GM19455 (cell line): ENCODE measurements around the gene RETREG1.
"Not testable (repeated sequence)": the region's sequence is repeated elsewhere in the genome, so short reads cannot be mapped to it uniquely, and the experiment has no call there.

Experiments used
- ATAC-seq: cut with Tn5 transposase; IDR thresholded peaks from one replicate; pipeline ENCODE4 v1.9.1; 2021; ENCODE audit not compliant: unreplicated experiment

Gene RETREG1, protein sequence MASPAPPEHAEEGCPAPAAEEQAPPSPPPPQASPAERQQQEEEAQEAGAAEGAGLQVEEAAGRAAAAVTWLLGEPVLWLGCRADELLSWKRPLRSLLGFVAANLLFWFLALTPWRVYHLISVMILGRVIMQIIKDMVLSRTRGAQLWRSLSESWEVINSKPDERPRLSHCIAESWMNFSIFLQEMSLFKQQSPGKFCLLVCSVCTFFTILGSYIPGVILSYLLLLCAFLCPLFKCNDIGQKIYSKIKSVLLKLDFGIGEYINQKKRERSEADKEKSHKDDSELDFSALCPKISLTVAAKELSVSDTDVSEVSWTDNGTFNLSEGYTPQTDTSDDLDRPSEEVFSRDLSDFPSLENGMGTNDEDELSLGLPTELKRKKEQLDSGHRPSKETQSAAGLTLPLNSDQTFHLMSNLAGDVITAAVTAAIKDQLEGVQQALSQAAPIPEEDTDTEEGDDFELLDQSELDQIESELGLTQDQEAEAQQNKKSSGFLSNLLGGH

DNA sequence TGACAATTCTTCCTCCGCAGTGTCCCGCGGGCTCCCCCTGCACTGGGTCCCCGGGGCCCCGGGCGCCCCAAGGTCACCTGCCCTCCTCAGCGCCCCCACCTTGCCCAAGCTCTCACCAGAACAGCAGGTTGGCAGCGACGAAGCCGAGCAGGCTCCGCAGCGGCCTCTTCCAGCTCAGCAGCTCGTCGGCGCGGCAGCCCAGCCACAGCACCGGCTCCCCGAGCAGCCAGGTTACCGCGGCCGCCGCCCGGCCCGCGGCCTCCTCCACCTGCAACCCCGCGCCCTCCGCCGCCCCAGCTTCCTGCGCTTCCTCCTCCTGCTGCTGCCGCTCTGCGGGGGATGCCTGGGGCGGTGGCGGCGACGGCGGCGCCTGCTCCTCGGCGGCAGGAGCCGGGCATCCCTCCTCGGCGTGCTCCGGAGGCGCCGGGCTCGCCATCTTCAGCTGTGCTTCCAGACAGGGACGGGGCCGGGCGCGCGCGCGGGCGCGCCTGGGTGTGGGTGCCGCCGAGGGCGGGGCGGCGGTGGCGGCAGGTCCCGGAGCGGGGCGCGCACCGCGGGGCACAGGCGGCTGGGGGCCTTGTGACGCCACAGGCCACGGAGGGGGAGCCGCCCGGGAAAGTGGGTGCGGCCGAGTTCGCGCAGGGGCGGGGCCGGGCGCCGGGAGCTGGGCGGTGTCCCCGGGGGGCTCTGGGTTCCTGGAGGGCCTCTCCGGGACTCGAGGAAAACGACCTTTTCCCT, at the start of gene RETREG1:
TSS of gene RETREG1 (minus strand) at position 462 of the 738 bp plus-strand sequence. CDS start at position 436, 26 bp downstream.
- peak; percentile 69 for ATAC-seq

DNA sequence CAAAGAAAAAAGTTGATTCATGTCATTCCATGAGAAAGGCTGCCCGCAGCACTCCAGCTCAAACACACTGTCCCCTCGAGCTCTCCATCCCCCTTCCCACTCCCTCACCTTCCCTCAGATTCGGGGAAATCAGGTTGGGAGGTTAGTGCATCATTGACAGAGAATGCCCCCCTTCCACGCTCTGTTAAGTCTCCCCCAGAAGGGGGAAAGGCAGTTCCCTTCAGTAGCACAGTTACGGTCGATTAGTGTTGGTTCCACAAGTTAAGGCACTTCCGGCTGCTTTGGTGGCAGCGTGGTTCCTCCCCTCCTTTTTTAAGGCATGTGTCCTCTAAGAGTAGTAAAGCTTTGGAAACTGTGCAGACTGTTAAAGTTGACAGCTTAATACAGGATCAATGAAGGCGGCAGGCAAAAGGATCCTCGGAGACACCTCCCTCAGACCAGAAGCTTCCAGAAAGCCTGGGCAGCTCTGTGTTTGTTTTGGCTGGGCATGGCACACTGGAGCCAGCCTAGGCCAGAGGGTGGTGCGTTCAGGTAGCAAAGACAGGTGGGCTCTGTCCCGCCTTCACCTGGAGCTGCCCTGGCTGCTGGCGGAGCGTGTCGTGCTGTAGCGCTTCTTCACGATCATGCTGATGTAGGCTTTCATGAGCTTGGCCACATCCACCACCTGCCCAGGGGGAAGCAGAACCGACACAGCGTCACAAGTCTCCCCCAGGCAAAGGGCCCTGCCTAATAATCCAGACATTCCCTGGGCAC, 49.5 kb upstream of the RETREG1 start:
- no peak for ATAC-seq

DNA sequence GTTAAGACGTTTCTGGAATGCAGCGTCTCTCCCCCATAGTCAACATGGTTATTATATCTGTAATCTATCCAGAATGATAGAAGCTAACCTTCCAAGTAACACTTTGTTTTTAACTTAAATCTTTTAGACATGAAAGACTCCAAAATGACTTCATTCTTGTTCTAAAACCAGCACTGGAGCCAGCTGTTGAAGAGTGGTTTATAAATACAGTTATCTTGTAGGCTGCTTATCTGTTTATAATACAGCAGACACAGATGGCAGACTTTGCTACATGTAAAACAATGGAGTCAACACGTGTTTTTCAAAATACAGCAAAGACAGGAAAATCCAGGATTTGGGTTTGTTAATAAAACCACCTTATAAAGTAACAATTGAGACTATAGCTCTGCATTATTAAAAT, 48.8 kb upstream of the RETREG1 start:
- no peak for ATAC-seq

DNA sequence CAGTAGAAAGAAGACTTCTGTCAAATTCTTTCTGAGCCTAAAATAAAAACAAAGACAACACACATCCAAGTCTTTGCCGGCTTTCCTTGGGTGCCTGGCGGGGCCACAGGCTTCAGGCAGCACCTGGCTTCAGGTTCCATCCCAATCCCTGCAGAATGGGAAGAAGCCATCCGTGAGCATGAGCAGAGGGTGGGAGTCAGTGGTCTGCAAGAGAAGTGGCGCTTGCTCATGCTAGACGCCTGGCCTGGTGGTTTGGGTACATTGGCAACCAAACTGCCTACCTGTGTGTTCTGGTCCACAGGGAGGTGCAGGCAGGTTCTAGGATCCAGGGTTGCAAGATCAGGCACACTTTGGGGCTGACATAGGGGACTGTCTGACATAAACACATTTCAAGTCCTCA, 47.6 kb upstream of the RETREG1 start:
- no peak for ATAC-seq

DNA sequence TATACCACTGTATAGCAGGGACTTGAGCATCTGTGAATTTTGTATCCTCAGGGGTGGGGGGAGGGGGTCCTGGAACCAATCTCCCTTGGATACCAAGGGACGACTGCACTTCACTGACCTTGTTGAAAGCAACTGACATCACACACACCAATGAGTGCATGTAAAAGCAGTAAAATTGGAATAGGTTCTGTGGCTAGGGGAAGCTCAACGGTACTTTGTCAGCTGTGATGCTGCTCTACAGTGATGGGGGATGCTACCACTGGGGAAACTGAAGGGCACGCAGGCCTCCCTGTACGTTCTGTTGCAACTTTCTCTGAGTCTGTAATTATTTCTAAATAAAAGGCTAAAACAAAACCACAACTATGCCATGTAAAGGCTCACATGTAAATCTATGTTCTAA, 47.0 kb upstream of the RETREG1 start:
- ATAC-seq: no peak

DNA sequence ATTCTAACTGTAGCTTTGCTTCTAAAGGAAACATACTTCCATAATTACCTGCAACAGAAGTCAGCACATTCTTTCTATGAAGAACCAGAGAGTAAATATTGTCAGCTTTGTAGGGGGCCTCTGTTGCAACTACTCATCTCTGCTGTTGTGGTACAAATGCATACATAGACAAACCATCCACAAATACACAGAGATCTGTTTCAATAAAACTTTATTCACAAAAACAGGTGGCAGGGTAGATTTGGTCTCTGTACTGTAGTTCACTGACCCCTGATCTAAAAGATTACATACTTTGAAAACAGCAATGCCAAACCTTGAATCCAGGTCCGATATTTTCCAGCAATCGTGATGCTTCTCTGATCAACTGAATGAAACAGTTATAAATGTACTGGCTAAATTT, 44.9 kb upstream of the RETREG1 start:
- no peak for ATAC-seq

DNA sequence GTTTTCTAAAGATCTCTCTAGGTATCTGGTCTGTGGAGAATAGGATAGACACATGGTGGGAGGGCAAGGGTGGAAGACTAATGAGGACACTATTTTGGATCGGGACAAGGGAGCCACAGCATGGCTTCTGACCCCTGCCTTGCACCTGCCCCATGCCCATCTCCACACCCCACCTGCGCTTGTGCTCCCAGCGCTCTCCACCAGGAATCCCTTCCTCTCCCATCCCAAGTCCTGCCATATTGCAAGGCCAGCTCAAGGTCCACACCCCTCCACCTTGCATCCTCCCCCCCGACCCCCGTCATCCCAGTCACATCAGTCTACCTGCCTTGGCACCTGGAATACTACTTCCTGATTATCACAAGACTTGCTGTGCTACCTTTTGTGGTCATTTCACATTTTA, 44.2 kb upstream of the RETREG1 start:
- no peak for ATAC-seq

DNA sequence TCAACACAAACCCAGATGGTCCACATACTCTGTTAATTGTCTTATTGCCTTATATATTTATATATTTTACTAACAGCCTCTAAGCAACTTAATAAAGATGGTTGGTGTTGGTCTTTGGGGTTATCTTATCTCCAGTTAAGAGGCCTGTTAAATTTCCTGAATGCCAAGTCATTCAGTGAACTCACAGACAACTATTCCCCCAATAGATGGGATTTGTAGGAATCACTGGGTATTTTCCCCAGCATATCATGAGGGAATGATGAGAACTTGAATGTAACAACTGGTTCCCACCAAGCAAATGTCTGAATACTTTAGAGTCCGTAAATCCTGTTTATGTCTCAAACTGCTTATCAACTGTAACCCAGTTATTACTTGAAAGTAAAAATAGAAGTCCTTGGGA, 42.7 kb upstream of the RETREG1 start:
- ATAC-seq: no peak

DNA sequence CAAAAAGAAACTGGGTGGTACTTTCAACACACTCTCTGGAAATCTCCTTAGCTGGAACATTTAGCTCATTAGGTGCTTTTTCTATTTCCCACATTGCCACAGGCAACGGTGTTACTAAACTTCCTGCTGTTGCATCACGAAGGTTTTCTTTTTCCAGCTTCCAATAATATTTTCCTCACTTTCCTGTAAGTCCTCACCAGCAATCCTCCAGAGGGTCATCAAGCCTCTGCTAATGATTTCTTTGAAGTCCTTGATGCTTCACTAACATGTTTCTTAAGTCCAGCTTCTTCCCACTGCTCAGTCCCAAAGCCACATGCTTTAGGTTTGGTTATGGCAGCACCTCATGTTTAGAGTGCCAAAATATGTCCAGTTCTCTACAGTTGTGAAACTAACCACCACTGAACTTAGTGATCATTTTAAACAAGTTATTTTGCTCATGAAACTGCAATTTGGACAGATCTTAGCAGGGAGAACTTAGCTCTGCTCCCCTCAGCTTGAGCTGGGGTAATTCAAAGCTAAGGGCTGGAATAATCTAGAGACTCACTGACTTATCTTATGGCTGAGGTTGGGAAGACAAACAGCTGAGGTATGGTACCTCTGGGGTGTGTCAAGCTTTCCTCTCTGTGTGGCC, 39.9 kb upstream of the RETREG1 start:
- no peak for ATAC-seq

DNA sequence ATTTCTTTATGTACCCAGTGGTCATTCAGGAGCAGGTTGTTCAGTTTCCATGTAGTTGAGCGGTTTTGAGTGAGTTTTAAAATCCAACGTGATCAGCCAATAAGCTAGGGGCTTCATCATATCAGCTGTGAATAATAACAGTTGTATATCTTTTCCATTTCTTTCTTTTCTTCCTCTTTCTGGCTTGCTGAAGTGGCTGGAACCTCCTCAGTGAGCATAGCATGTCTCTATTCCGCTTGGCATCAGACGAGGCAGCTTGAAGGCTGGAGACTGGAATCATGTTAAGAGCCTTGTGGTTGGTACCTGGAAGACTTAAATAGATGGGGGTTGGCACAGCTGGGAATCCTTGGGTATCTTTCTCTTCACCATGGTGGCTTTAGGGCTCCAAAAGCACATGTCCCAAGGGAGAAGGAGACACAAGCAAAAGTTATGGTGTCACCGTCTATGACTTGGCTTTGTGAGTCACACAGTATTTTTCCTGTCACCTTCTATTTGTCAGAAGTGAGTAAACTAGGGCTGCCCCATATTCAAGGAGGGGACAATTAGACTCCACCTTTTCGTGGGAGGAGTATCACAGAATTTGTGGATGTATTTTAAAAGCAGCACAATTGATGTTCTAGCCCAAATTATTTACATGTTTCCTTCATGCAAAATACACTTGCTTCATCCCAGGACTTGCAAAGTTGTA, 38.0 kb upstream of the RETREG1 start:
- no peak for ATAC-seq

DNA sequence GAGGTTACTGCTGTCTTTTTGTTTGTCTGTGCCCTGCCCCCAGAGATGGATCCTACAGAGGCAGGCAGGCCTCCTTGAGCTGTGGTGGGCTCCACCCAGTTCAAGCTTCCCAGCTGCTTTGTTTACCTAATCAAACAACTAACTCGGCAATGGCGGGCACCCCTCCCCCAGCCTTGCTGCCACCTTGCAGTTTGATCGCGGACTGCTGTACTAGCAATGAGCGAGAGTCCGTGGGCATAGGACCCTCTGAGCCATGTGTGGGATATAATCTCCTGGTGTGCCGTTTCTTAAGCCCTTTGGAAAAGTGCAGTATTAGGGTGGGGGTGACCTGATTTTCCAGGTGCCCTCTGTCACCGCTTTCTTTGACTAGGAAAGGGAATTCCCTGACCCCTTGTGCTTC, 31.9 kb upstream of the RETREG1 start:
- not testable (repeated sequence) for ATAC-seq

DNA sequence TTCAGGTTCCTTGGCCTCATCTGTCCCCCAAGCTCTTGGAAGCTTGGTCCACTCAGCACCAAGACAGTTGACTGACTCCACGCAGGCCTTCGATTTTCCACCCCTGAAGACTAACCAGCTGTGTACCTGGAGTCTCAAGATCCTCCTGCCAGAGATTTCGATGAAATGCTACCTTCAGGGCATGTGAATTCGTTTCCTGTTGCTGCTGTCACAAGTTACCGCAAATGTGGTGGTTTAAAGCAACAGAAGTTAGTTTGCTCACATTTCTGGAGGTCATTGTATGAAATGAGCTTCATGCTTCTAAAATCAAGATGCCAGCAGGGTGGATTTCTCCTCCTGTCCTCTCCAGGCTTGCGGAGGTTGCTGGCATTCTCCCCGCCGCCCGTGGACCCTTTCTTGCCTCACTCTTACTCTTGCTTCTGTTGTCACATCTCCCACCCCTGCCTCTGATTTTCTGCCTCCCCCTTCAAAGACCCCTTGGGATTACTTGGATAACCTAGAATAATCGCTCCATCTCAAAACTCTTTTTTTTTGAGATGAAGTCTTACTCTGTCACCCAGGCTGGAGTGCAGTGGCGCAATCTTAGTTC, 27.6 kb upstream of the RETREG1 start:
- no peak for ATAC-seq

DNA sequence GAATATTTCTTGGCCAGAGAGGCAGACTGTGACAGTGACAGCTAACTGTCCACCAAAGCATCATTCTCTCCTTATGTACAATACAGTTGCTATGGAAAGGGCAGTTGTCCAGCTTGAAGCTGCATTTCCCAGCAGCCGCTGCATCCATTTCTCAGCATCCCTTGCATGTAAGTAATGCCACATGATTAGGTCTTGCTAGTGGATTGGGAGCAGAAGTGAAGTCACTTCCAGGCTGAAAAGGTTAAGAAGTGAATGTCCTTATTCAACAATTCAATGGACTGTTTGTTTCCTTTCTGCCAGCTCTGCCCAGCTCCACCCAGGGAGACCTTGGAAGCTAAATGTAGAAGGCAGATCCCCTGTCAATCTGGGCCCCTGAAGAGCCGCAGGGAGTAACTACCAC, 26.1 kb upstream of the RETREG1 start:
- no peak for ATAC-seq

DNA sequence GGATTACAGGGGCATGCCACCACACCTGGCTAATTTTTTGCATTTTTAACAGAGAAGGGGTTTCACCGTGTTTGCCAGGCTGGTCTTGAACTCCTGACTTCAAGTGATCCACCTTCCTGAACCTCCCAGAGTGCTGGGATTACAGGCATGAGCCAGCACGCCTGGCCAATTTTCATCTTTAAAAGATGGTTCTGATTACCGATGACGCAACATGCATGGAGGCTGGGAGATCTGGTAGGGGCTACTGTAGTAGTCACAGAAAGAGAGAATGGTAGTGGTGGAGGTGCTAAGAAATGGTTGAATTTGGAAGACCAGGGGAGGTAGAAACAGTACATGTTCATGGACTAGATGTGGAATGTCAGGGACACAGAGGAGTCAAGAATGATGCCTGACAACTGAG, 22.4 kb upstream of the RETREG1 start:
- ATAC-seq: no peak

DNA sequence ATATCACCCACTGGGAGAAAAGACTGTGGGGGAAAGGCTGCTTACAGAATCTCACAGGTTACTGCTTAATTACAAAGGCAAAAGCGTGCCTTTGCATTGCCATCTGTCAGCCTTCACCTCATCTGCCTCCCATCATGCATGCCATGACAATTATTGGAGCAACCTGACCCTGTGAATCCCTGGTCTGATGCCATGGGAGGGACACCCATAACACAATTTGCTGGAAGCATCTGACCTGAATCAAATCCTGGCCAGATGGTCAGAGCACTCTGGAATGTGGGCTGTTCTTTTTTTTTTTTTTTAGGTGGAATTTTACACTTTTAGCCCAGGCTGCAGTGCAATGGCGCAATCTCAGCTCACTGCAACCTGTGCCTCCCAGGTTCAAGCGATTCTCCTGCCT, 11.6 kb upstream of the RETREG1 start:
- no peak for ATAC-seq

DNA sequence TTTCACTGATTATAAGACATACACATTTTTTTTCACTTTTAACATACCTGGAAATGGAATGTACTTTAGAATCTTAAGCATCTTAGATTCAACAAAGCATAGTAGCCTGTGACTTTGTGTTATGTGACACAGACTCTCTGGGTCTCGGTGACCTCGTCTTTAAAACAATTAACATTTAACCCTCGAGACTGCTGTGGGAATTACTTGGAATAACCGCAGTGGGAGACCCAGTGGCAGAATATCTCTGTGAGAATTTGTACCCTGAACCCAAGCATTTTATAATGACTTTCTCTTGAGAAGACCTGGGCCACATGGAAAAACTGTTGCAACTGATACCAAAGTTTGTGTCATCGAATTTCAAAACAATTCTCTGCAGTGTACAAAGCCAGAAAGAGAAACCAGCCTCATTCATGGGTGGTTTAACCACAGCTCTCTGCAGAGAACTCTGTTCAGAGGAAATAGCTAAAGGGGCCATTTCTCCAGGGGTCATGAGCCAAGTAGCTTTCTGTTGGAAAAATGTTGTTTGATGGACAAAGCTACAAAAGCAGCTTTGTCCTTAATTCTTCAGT, 10.0 kb upstream of the RETREG1 start:
- no peak for ATAC-seq

DNA sequence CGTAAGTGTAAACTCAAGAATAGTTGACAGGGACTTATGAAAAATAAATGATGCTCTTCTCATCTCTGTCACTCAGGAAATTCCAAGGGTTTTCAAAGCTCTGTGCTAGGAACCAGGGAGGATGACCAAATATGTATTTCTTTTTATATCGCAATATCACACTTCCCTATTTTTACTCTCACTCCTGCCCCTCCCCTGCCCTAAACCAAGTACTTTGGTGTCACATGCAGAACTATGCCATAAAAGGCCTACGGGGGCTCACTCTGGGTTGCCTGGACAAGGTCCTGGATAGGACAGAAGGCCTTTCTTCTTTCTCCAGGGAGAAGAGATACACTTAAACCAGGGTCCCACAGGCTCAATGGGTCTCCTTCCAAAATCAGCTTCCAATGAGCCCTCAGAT, 8.3 kb upstream of the RETREG1 start:
- no peak for ATAC-seq

DNA sequence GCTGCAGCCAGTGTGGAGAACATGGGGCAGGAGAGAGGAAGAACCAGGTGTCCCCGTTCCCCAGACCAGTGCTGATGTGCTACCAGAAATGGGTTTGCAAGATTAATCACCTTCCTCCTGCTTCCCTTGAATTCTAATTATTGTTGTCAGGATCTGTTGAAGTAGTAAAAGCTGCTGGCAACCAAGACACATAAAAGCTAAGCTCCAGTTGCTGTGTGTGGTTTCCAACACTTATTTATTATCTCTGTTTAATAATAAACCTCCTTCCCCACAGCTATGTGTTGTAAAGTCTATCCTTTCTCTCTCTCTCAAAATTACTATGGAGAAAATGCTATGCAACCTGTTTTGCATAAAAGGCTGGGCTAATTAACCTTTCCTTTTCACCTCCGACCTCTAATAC, 2.3 kb upstream of the RETREG1 start:
- ATAC-seq: no peak

DNA sequence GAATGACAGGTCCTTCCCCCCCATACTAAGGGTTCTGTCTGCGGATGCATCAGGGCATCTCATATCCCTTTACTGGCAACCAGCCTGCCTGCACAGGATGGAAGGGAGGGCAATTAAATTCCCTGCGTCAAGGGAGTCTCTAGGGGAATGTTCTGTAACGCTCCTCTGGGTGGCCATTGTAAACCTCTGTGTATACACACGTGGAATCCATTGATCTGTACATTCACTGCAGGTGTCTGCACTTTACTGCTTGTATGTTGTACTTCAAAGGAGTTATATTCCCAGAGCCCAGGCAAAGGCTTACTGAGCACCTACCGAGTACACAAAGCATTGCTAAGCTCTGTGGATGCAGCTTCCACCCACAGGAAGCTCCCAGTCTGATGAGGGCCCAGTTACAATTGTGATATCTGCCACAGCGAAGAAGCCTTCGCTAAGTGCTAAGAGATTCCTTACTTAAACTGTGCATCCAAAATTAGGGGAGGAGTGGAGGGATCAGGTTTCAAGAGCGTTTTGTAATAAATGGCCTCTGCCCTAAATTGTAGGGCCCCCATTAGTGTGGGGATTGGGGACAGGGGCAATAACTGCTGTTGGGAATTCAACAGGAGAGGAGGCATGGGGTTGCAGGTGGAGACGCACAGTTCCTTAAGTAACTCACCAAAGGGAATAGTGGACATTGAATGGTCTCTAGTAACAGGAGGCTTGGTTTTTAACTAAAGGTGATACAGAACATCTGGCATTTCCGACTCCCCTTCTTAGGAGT, 1.5 kb upstream of the RETREG1 start:
- ATAC-seq: no peak
